ENCODE results near the gene RNF220.
"Not testable (repeated sequence)": the region's sequence is repeated elsewhere in the genome, so short reads cannot be mapped to it uniquely, and the experiment has no call there.

The RNF220 gene

DNA sequence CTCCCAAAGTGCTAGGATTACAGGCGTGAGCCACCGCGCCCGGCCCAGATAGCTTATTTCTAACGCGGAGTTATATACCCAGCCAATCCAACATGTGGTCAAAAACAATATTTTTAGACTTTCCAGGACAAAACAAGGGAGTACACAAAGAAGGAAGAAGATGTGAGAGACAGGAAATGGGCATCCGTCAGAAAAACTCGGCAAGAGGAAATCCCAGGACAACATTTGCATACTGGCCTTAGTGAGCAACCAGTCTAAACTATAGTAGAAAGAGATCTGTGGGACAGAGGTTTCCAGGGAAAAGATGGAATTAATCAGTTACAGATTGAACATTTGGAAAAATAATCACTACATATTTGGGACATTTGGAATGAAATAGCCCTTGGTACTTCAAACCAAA lies 280.8 kb downstream of the RNF220 start:
- ATAC-seq (replicated peaks) (no peak), DNase-seq (no peak)
- H3K27ac Mint-ChIP-seq, result no peak overlapping the region
- H3K4me1 Mint-ChIP-seq (ENCODE audit: low read depth in 2 of 2), result no peaks in the 10 kb centered on the region
- no peaks in the 10 kb centered on the region for H3K36me3 Mint-ChIP-seq (ENCODE audit: insufficient read depth)
- H3K9me3 Mint-ChIP-seq, result no peaks in the 10 kb centered on the region
- no peak overlapping the region for H3K4me3 Mint-ChIP-seq
- peaks cover 0 to 2% of the 10 kb centered on the region in 2 donors for H3K27me3 Mint-ChIP-seq

DNA sequence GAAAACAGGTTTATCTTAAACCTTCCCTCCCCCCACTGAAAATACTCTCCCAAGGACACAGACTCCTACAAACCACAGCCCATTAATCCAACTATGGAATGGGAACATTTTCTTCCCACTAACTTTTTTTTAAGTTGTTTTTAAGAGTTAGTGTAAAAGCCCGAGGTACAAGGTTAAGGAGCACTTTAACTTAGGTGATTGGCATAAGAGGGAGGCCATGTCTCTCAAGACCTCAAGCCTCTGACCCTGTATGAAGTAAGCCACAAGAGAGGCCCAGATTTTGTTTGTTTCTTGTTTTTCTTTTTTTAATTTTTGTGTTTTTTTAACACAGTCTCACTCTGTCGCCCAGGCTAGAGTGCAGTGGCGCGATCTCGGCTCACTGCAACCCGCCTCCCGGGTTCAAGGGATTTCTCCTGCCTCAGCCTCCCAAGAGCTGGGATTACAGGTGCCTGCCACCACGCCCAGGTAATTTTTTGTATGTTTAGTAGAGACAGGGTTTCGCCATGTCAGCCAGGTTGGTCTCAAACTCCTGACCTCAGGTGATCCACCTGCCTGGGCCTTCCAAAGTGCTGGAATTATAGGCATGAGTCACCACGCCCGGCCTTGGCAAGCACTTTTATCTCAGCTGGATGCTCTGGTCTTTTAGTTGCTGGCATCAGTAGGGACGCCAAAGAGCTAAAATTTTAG lies 283.8 kb downstream of the RNF220 start:
- peaks cover 7 to 20% of the 10 kb centered on the region in 2 donors for H3K27me3 Mint-ChIP-seq
- H3K9me3 Mint-ChIP-seq, result no peaks in the 10 kb centered on the region
- ATAC-seq (replicated peaks) (no peak), DNase-seq (no peak)
- no peak overlapping the region for H3K4me3 Mint-ChIP-seq
- no peaks in the 10 kb centered on the region for H3K4me1 Mint-ChIP-seq (ENCODE audit: low read depth in 2 of 2)
- no peaks in the 10 kb centered on the region for H3K36me3 Mint-ChIP-seq (ENCODE audit: insufficient read depth)
- no peak overlapping the region for H3K27ac Mint-ChIP-seq

DNA sequence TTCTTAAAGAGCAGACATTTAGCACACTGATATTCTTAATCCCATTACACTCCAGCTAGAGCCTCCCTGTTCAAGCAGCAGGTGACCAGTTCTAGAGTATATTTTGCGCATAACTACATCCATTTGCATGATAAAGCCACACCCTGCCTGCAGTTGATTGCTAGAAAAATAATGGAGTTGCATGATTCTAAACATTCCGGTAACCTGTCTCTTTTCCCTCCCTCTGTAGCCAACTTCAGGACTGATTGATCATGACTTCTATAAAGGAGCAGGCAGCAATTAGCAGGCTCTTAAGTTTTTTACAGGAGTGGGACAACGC lies 284.4 kb downstream of the RNF220 start:
- H3K9me3 Mint-ChIP-seq, result no peaks in the 10 kb centered on the region
- H3K4me1 Mint-ChIP-seq (ENCODE audit: low read depth in 2 of 2), result no peaks in the 10 kb centered on the region
- DNase-seq (no peak), ATAC-seq (replicated peaks) (no peak)
- no peaks in the 10 kb centered on the region for H3K36me3 Mint-ChIP-seq (ENCODE audit: insufficient read depth)
- peaks cover 7 to 20% of the 10 kb centered on the region in 2 donors for H3K27me3 Mint-ChIP-seq
- no peak overlapping the region for H3K27ac Mint-ChIP-seq
- no peak overlapping the region for H3K4me3 Mint-ChIP-seq

DNA sequence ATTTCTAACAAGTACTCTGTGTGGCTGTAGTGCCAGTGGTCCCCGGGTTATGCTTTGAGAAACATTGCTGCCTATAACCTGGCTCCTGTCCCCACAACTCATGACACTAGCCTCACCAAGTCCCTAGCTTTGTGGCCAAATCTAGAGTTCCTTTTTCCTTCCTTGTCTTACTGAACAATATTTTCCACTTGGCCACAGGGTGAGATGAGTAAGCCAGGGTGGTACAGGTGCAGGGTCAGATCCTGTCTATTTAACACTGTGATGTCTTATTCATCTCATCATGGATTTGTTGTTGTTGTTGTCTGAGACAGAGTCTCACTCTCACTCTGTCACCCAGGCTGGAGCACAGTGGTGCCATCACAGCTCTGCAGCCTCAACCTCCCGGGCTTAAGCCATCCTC lies 288.1 kb downstream of the RNF220 start:
- Mint-ChIP-seq H3K4me3 (no peak overlapping the region), H3K9me3 (no peaks in the 10 kb centered on the region), H3K27ac (no peak overlapping the region), H3K36me3 (ENCODE audit: insufficient read depth) (no peaks in the 10 kb centered on the region), H3K4me1 (ENCODE audit: low read depth in 2 of 2) (peaks cover 8 to 11% of the 10 kb centered on the region in 2 donors), H3K27me3 (peaks cover 7 to 20% of the 10 kb centered on the region in 2 donors)
- DNase-seq (no peak), ATAC-seq (replicated peaks) (no peak)

DNA sequence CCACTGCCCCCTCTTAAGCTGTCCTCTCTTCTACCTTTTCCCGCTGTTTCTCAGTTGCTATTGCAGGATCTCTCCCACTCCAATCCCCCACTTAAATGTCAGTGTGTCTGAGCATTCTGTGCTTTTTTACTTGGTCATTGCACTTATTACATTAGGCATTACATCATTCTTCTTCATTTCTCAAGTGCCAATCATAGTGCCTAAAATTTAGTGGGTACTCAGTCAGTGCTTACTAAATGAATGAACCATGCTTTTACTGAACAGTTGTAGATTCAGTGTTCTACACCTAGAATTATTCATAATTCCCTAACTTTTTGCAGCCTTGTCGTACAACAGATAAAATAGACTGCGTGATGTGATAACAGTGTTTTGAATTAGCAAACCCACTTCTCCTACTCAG lies 288.8 kb downstream of the RNF220 start:
- peaks cover 8 to 11% of the 10 kb centered on the region in 2 donors for H3K4me1 Mint-ChIP-seq (ENCODE audit: low read depth in 2 of 2)
- no peaks in the 10 kb centered on the region for H3K36me3 Mint-ChIP-seq (ENCODE audit: insufficient read depth)

DNA sequence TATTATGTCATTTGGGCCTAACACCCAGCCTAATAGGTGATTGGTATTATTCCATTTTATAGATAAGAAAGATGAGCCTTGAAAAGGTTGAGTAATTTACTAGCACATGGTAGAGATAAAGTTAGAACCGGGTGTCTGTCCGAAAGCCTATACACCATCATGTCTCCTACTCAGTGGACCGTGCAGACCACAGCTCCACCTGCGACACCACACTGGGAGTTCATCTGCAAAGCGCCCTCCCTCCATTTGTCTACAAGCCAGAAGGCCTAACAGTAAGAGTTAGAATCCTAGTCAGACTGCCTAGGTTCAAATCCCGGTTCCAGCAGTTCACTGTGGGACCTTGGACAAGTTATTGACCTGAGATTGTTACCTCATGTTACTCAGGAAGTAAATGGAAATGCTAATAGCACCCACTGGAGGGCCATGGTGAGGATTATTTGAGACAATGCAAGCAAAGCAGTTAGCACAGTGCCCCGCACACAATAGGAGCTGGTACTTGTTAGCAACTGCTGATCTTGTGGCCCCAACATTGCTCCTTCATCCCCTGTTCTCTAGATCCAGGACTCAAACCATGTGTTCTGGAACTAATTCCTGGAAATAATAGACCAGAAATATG lies 289.9 kb downstream of the RNF220 start:
- no peak overlapping the region for H3K27ac Mint-ChIP-seq
- H3K36me3 Mint-ChIP-seq (ENCODE audit: insufficient read depth), result no peaks in the 10 kb centered on the region
- DNase-seq, result no peak
- no peak overlapping the region for H3K4me3 Mint-ChIP-seq
- peaks cover 7 to 20% of the 10 kb centered on the region in 2 donors for H3K27me3 Mint-ChIP-seq
- no peaks in the 10 kb centered on the region for H3K9me3 Mint-ChIP-seq
- no peak for ATAC-seq (replicated peaks)
- peaks cover 8 to 11% of the 10 kb centered on the region in 2 donors for H3K4me1 Mint-ChIP-seq (ENCODE audit: low read depth in 2 of 2)

More for the DNA sequence above, 288.8 kb downstream of the RNF220 start:
- ATAC-seq (replicated peaks) (no peak), DNase-seq (no peak)
- Mint-ChIP-seq H3K27me3 (peaks cover 7 to 20% of the 10 kb centered on the region in 2 donors), H3K4me3 (no peak overlapping the region), H3K9me3 (no peaks in the 10 kb centered on the region), H3K27ac (no peak overlapping the region)

DNA sequence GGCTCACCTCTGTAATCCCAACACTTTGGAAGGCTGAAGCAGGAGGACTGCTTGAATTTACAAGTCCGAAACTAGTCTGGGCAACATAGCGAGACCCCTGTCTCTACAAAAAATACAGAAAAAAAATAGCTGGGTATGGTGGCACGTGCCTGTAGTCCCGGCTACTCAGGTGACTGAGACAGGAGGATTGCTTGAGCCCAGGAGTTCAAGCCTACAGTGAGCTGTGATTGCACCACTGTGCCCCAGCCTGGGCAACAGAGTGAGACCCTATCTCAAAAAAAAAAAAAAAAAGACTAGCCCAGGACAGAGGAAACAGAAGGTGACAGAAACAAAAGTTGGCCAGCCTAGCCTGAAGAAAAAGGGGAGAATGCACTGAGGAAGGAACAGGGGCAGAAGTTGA lies 290.6 kb downstream of the RNF220 start:
- Mint-ChIP-seq H3K4me3 (no peak overlapping the region), H3K27ac (no peak overlapping the region)

DNA sequence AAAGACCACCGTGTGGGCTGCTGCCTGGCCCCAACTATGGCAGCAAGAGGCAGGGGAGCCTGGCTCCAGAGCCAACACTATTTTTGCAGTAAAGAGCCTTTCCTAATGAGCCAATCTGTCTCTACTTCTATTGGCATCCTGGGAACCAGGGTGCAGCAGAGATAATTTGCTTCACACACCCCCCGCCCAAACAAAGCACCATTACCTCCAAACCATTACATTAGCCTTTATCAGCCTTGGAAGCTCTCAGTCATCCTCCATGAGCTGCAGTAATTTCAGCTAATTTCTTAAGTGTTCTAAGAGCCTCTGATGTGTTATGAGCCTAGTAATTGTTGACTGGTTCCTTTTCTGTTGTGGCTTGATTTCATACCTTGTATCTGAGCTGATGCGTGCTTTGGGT lies 291.0 kb downstream of the RNF220 start:
- H3K27ac Mint-ChIP-seq, result no peak overlapping the region
- no peak overlapping the region for H3K4me3 Mint-ChIP-seq
- no peaks in the 10 kb centered on the region for H3K36me3 Mint-ChIP-seq (ENCODE audit: insufficient read depth)
- H3K4me1 Mint-ChIP-seq (ENCODE audit: low read depth in 2 of 2), result peaks cover 8 to 11% of the 10 kb centered on the region in 2 donors
- DNase-seq, result no peak
- no peaks in the 10 kb centered on the region for H3K9me3 Mint-ChIP-seq
- H3K27me3 Mint-ChIP-seq, result peaks cover 6 to 16% of the 10 kb centered on the region in 2 donors
- ATAC-seq (replicated peaks), result no peak

More for the DNA sequence above, 290.6 kb downstream of the RNF220 start:
- no peaks in the 10 kb centered on the region for H3K36me3 Mint-ChIP-seq (ENCODE audit: insufficient read depth)
- DNase-seq, result no peak
- peaks cover 8 to 11% of the 10 kb centered on the region in 2 donors for H3K4me1 Mint-ChIP-seq (ENCODE audit: low read depth in 2 of 2)
- H3K27me3 Mint-ChIP-seq, result peaks cover 7 to 20% of the 10 kb centered on the region in 2 donors
- ATAC-seq (replicated peaks), result no peak
- H3K9me3 Mint-ChIP-seq, result no peaks in the 10 kb centered on the region

DNA sequence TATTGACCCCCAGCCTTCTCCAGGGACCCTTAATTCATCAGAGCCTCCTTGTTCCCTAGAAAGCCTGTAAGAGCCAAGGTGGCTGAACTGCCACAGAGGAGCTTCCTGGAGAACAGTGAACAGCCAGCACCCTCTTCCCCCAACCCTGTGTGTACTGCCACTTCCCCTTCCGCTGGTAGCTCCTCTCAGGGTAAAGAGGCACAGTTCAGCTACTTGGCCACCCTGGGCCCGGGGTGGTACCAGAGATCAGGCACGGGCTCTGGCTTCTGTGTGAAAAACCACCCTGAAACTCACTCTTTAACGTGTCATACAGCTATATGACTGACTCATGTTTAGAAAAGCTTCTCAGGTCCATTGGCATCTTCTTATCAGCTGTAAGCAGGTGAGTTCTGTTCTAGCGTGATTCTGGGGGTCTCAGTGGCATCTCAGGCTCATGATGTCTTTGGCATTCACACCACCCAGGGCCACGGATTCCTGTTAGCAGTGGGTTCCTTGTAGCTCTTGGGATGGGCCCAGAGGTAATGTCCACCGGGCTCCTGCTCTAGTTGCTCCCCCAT lies 291.8 kb downstream of the RNF220 start:
- Mint-ChIP-seq H3K27ac (peak overlapping the region; percentile 19 to 88), H3K9me3 (no peaks in the 10 kb centered on the region), H3K4me3 (peak overlapping the region; percentile 36 to 43), H3K4me1 (ENCODE audit: low read depth in 2 of 2) (peaks cover 8 to 11% of the 10 kb centered on the region in 2 donors), H3K27me3 (peaks cover 0 to 8% of the 10 kb centered on the region in 2 donors), H3K36me3 (ENCODE audit: insufficient read depth) (no peaks in the 10 kb centered on the region)
- DNase-seq, result peak; percentile 26 to 35 (median 28)
- ATAC-seq (replicated peaks), result peak; percentile 99

DNA sequence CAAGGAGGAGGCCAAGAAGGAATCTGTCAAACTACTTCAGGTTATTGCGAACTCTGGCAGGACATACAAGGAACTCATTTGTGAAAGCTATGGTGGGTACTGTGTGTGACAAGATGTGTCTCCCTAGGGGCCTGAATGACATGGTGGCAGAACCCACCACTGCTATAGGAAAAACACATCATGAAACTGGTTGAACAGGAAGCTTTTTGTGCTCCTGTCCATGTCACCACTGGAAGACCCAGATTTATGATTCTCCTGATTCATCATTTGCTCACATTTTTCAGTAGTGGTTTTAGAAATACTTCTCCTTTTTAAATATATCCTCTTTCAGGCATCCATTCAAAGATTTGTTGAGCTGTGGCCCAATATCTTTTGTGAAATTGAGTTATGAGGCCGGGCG lies 293.1 kb downstream of the RNF220 start:
- H3K36me3 Mint-ChIP-seq (ENCODE audit: insufficient read depth), result no peaks in the 10 kb centered on the region
- H3K27ac Mint-ChIP-seq, result peak overlapping the region in 1 of 2 donors; percentile 19
- DNase-seq (no peak), ATAC-seq (replicated peaks) (no peak)
- peaks cover 8 to 11% of the 10 kb centered on the region in 2 donors for H3K4me1 Mint-ChIP-seq (ENCODE audit: low read depth in 2 of 2)
- no peaks in the 10 kb centered on the region for H3K9me3 Mint-ChIP-seq
- peaks cover 0 to 8% of the 10 kb centered on the region in 2 donors for H3K27me3 Mint-ChIP-seq
- no peak overlapping the region for H3K4me3 Mint-ChIP-seq

DNA sequence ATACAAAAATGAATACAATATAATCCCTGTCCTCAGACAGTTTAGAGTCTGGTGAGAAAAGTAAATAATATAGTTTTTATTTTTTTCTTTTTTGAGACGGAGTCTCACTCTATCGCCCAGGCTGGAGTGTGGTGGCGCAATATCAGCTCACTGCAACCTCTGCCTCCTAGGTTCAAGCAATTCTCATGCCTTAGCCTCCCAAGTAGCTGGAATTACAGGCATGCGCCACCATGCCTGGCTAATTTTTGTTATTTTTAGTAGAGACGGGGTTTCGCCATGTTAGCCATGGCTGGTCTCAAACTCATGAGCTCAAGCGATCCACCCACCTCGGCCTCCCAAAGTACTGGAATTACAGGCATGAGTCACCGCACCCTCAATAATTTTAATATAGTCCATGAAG lies 294.3 kb downstream of the RNF220 start:
- DNase-seq; H3K36me3 Mint-ChIP-seq (ENCODE audit: insufficient read depth); H3K27me3 Mint-ChIP-seq; H3K27ac Mint-ChIP-seq; ATAC-seq (replicated peaks); H3K4me3 Mint-ChIP-seq; H3K9me3 Mint-ChIP-seq: not testable (repeated sequence)
- H3K4me1 Mint-ChIP-seq (ENCODE audit: low read depth in 2 of 2), result peaks cover 8 to 11% of the 10 kb centered on the region in 2 donors

DNA sequence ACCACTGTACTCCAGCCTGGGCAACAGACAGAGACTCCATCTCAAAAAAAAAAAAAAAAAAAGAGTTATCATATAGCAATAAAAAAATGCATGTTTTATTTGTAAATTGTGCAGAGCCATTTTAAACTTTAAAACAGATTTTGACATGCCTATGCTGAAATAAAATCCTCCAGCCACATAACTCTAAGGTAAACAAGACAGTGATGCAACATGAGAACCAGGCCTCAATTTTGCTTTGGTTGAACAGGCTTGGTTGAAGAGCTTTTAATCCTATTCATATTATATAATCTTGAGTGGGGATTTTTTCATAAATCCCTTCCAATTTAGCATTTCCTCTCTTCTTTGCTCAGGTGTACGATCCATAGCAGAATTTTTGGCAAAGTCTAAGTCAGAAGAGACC lies 295.5 kb downstream of the RNF220 start:
- H3K27ac Mint-ChIP-seq, result no peak overlapping the region
- H3K9me3 Mint-ChIP-seq, result no peaks in the 10 kb centered on the region
- H3K4me3 Mint-ChIP-seq, result no peak overlapping the region
- peaks cover 8 to 11% of the 10 kb centered on the region in 2 donors for H3K4me1 Mint-ChIP-seq (ENCODE audit: low read depth in 2 of 2)
- DNase-seq (no peak), ATAC-seq (replicated peaks) (no peak)
- no peaks in the 10 kb centered on the region for H3K27me3 Mint-ChIP-seq
- H3K36me3 Mint-ChIP-seq (ENCODE audit: insufficient read depth), result no peaks in the 10 kb centered on the region

DNA sequence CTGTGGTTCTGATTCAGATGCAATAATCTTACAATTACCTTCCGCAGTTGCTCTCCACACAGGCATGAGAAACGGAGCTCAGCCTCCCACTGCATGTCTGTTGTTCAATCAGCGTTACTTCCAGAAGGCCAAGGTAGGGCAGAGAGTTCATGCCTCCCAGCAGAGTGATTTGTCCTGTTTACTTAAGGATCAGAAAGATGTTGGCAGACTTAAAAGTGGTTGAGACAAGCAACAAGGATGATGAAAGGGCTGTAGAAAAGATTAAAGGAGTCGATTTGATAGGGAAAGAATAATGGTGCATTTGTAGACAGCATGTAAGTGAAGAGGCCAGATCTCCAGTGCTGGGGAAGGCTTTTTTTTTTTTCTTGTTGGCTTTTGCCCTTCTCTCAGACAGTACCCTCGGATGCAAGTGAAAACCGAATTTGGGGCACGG lies 296.1 kb downstream of the RNF220 start:
- H3K27me3 Mint-ChIP-seq, result no peaks in the 10 kb centered on the region
- no peak for ATAC-seq (replicated peaks)
- no peaks in the 10 kb centered on the region for H3K36me3 Mint-ChIP-seq (ENCODE audit: insufficient read depth)
- H3K9me3 Mint-ChIP-seq, result no peaks in the 10 kb centered on the region
- DNase-seq, result no peak
- H3K4me1 Mint-ChIP-seq (ENCODE audit: low read depth in 2 of 2), result peaks cover 8 to 11% of the 10 kb centered on the region in 2 donors
- H3K27ac Mint-ChIP-seq, result no peak overlapping the region
- H3K4me3 Mint-ChIP-seq, result no peak overlapping the region

Measured in effector memory CD8-positive, alpha-beta T cell (primary cell).